GM18517 (cell line): ENCODE measurements around the gene CD300LF.
A peak's percentile ranks its signal among the peaks of the same experiment; 100 is the strongest.

Source experiments
- ATAC-seq: cut with Tn5 transposase; IDR thresholded peaks from one replicate; pipeline ENCODE4 v1.9.1; 2021; ENCODE audit warnings: mild to moderate bottlenecking, moderate library complexity; ENCODE audit not compliant: unreplicated experiment

The CD300LF gene

GRCh38 chr17:74746376-74746775, 33.7 kb upstream of the CD300LF start:
- no peak for ATAC-seq

GRCh38 chr17:74745548-74746177, 32.9 kb upstream of the CD300LF start:
- no peak for ATAC-seq

GRCh38 chr17:74744714-74745547, 32.2 kb upstream of the CD300LF start:
- no peak for ATAC-seq

- ATAC-seq, result no peak
Observed at GRCh38 chr17:74744349-74744713, 31.6 kb upstream of the CD300LF start.

GRCh38 chr17:74743755-74744154, 31.0 kb upstream of the CD300LF start:
- ATAC-seq, result no peak

GRCh38 chr17:74742978-74743545, 30.3 kb upstream of the CD300LF start:
- ATAC-seq, result no peak

GRCh38 chr17:74742153-74742515, 29.4 kb upstream of the CD300LF start:
- no peak for ATAC-seq

- no peak for ATAC-seq
Observed at GRCh38 chr17:74740641-74741387, 28.1 kb upstream of the CD300LF start.

- no peak for ATAC-seq
Observed at GRCh38 chr17:74740173-74740572, 27.4 kb upstream of the CD300LF start.

GRCh38 chr17:74739227-74739831, 26.6 kb upstream of the CD300LF start:
- no peak for ATAC-seq

GRCh38 chr17:74738051-74738996, 25.6 kb upstream of the CD300LF start:
- no peak for ATAC-seq

- no peak for ATAC-seq
Observed at GRCh38 chr17:74737299-74738050, 24.8 kb upstream of the CD300LF start.

GRCh38 chr17:74736513-74737298, 24.0 kb upstream of the CD300LF start, which contains the start of gene RAB37:
RAB37 (plus strand) TSS chr17:74737256; CDS start chr17:74737273, 17 bp downstream.
- peak; percentile 60 for ATAC-seq

GRCh38 chr17:74734256-74734655, 21.5 kb upstream of the CD300LF start:
- ATAC-seq, result no peak

- ATAC-seq, result no peak
Observed at GRCh38 chr17:74733365-74734122, 20.8 kb upstream of the CD300LF start.

GRCh38 chr17:74732042-74732867, 19.5 kb upstream of the CD300LF start:
- ATAC-seq, result no peak

GRCh38 chr17:74731347-74731605, 18.6 kb upstream of the CD300LF start:
- ATAC-seq, result no peak
